Cerebellar cortex (tissue), 1 donor: ENCODE data around the gene BEND6.
A peak's percentile ranks its signal among the peaks of the same experiment; 100 is the strongest.
"Not testable (repeated sequence)": the region's sequence is repeated elsewhere in the genome, so short reads cannot be mapped to it uniquely, and the experiment has no call there.

Experiments
- DNase-seq: peaks from one replicate; pipeline ENCODE4 v3.0.0-alpha.2; 2015; ENCODE audit warnings: low spot score

BEND6 gene

GRCh38 chr6:57033228-57033627 is 78.3 kb downstream of the BEND6 start:
- no peak for DNase-seq

- no peak for DNase-seq
Observed at GRCh38 chr6:57035549-57035948, 80.6 kb downstream of the BEND6 start.

- peak; percentile 90 for DNase-seq
Observed at GRCh38 chr6:57038906-57039305, 84.0 kb downstream of the BEND6 start.

DNA sequence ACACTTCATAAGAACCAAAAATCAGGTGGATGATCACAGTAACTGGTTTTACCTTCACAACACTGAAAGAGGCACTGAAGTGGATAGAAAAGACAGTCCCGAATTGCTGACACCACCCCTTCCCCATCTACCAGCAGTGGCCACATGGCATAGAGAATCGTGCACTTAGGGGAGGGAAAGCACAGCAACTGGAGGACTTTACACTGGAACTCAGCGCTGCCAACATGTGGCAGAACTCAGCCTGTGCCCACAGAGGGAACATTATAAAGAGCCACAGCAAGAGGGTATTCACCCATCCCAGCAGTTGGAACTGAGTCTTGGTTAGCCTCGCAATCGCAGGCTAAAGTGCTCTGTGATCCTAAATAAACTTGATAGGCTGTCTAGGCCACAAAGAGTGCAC is 85.1 kb downstream of the BEND6 start:
- DNase-seq = no peak

- not testable (repeated sequence) for DNase-seq
Observed at GRCh38 chr6:57044061-57044460, 89.2 kb downstream of the BEND6 start.

DNA sequence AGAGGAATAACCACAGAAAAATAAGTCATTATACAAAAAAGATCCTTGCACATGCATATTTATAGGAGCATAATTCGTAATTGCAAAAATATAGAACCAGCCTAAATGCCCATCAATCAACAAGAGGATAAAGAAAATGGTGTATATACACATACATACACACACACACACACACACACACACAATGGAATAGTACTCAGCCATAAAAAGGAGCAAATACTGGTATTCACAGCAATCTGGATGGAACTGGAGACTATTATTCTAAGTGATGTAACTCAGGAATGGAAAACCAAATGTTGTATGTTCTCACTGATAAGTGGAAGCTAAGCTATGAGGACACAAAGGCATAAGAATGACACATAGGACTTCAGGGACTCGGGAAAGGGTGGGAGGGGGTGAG is 89.7 kb downstream of the BEND6 start:
- DNase-seq = no peak

DNA sequence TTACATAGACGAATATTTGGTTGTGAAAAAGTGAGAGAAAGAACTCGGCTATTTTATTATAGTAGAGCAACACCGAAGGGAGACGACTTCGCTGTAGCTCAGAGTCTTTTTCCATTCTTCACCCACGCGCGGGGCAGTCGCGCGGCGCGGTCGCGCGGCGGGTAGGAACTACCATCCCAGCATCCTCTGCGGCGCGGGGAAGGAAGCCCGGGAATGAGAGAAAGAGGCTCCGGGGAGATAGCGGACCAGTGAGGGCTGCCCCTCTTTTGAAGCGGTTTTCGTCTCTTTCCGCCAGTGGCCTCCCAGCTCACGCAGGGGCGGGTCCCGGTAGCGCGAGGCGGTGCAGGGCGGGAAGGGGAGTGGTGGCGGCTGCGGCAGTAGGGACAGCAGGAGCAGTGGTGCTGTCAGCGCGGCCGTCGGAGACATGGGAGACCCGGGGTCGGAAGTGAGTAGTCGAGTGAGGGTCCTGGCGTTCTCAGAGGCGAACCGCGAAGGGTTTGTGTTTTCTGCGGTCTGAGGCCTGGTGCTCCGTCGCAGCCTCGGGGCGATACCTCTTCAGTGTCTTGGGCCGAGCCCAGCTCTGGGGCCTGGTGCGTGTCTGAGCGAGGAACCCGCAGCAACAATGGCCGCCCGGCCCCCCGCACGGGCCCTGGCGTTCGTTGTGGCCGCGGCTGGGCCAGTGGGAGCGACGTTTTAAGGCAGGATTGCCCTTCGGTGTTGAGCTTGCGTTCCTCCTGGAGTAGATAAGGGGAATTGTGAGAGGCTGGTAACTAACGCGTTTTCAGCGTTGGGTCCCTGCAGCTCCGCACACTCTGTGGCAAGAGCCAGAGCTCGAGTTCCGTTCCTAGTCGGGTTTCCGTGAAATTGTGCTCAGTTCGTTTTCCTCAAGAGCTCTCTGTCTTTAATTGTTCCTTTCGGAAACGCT is 91.7 kb downstream of the BEND6 start, which contains the start of gene KIAA1586:
Gene KIAA1586, plus strand, starts transcription at position 362 of the 925 bp plus-strand sequence. Its CDS starts 63 bp downstream, at position 425.
- DNase-seq = peak; percentile 96

DNA sequence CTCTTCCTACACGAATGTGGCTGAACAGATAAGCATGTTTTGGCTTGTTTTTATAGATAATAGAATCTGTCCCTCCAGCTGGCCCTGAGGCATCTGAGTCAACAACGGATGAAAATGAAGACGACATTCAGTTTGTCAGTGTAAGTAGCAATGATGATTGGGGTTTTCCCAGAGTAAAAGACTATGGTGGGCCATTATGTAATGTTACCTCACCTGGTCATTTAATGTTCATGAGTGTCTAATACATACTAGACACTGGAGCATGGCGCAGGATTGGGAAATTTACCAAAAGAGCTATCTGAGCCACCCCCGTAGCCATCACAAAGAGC is 92.3 kb downstream of the BEND6 start:
- DNase-seq = not testable (repeated sequence)

DNA sequence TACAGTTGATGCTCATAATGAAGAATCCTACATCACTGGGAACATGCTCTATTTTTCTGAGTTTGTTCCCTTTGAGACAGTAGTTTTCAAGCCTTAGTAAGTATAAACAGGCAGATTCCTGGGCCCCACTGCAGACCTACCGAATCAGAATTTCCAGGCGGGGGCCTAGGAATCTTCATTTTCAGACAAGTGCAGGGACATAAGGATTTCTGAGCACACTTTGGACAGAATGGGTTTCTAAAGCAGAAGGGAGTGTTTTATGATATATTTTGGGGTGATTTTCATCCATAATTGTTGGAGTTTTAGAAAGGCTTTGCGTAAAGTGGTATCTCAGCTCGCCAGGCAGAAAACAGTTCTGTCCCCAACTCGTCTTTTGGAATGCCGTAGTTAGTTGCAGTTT is 93.0 kb downstream of the BEND6 start:
- DNase-seq = not testable (repeated sequence)

DNA sequence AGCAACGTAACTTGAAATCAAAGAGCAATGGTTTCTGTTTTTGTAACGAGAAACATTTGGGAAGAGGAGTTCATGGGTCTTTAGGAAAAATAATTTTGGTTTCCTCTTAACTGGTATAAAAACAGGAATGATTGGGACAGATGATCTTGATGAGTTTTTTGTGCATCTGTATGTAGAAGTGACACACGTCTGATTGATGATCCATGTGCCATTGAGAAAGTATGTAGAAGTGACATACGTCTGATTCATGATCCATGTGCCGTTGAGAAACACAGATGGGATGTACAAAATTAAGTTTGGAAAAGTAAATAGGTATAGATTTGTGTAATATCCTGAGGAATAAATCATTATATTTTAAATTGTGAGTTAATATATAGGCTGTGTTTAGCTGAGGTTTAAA is 93.7 kb downstream of the BEND6 start:
- DNase-seq = no peak

DNA sequence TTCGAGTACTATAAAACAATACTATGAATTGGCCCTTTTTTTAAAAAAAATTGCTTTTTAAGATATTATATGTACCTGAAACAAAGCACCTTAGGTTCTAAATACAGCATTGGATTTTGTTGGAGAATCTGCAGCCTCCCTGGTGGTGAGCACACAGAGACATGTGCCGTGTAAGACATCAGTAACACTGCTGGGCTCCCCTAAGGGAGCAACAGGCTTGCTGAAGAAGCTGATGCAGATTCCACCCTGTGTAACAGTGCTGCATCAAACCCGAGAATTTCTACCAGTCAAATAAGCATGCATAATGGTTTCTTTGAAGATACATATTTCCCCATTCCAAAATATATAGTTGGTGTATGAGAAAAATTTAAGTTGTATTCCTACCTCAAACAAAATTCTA is 108.9 kb downstream of the BEND6 start:
- DNase-seq = no peak

DNA sequence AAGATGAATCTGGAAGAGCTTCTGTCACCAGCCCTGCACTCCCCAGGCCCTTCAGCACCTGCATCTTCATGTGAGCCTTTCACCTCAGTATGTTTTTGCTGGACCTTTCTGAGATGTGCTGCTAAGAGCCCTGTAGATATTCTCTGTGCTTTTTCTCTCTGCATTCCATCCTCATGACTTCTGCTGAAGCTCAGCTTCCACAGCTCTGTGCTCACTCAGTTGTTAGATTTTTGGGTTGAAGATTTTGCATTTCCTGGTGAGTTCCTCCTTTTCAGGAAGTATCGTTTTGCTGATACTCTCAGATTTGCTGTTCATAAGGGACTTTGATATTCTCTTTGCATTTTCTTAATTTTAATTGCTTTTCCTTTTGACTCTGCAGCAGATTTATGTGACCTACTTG is 109.9 kb downstream of the BEND6 start:
- no peak for DNase-seq

DNA sequence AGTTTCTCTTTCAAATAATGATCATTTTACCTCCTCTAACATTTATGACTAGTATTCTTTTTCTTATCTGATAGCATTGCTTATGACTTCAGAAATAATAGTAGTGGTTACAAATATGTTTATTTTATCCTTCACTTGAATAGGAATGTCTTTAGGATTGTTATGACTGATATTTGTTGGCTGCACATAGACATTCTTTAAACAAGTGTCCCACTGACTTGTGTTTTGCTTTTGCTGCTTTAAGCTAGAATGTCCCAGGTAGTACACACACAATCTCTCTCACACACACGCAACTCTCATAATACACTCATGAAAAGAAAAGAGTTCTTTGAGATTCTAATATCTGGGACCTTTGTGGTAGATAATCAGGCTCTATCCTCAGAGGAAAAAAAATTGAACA is 113.2 kb downstream of the BEND6 start:
- DNase-seq = no peak

GRCh38 chr6:57069228-57069627 is 114.3 kb downstream of the BEND6 start:
- no peak for DNase-seq

DNA sequence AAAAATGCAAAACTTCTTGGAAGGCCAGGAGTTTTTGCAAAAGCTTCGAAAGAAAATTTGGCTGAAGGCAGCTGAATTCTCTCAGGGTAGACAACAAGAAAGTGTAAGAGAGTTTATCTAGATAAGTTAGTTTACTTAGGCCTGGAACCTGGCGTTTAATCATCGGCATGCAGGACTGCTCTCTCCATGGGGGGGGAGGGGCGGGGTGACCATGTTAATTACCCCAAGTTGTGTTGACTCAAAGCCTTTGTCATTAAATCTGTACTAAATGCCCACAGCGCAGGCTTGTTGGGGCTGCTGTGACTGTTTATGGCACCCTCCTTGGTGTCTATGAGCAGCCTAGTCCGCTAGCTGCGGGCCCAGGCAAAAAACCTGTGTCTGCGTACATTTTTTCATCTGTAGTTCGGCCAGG is 115.0 kb downstream of the BEND6 start:
- DNase-seq = no peak

GRCh38 chr6:57072108-57072507 is 117.2 kb downstream of the BEND6 start:
- DNase-seq = no peak

GRCh38 chr6:57074383-57074782 is 119.5 kb downstream of the BEND6 start:
- DNase-seq = no peak

- DNase-seq = no peak
Observed at GRCh38 chr6:57075092-57075491, 120.2 kb downstream of the BEND6 start.
